NT2/D1 (cell line): ENCODE data around the gene FGF1.

Experiments
- DNase-seq: peaks from one replicate; pipeline ENCODE4 v3.0.0-alpha.2; 2011; ENCODE audit warnings: low read depth, low spot score
- H3K27me3 ChIP-seq: 2 replicates; pipeline ENCODE4 v1.6.0; 2011; ENCODE audit warnings: mild to moderate bottlenecking; ENCODE audit not compliant: insufficient read length, insufficient read depth
- H3K36me3 ChIP-seq: 2 replicates; pipeline ENCODE4 v1.6.1; 2011; ENCODE audit warnings: mild to moderate bottlenecking, low read length, mixed read lengths; ENCODE audit not compliant: insufficient read depth, insufficient read length
- H3K4me1 ChIP-seq: 2 replicates; pipeline ENCODE4 v1.5.1; 2011; ENCODE audit not compliant: insufficient read depth, insufficient read length
- H3K4me3 ChIP-seq: 2 replicates; pipeline ENCODE4 v1.5.1; 2011; ENCODE audit warnings: low read depth; ENCODE audit not compliant: insufficient read length
- H3K9ac ChIP-seq: 2 replicates; pipeline ENCODE4 v1.6.0; 2011; ENCODE audit warnings: low read depth; ENCODE audit not compliant: insufficient read length
- H3K9me3 ChIP-seq: 2 replicates; pipeline ENCODE4 v1.5.1; 2011; ENCODE audit warnings: mild to moderate bottlenecking, low read length; ENCODE audit not compliant: insufficient read depth
- SUZ12 ChIP-seq: IDR thresholded peaks from 2 replicates; pipeline ENCODE4 v1.6.1; 2011; ENCODE audit not compliant: insufficient read length, insufficient read depth; ENCODE audit errors: extremely low read depth
- YY1 ChIP-seq: IDR thresholded peaks from 2 replicates; pipeline ENCODE4 v1.6.1; 2011; ENCODE audit not compliant: insufficient read length, insufficient read depth
- ZNF274 ChIP-seq: IDR thresholded peaks from 2 replicates; pipeline ENCODE4 v1.6.1; 2011; ENCODE audit warnings: mild to moderate bottlenecking, low read depth, low read length

FGF1 gene

DNA sequence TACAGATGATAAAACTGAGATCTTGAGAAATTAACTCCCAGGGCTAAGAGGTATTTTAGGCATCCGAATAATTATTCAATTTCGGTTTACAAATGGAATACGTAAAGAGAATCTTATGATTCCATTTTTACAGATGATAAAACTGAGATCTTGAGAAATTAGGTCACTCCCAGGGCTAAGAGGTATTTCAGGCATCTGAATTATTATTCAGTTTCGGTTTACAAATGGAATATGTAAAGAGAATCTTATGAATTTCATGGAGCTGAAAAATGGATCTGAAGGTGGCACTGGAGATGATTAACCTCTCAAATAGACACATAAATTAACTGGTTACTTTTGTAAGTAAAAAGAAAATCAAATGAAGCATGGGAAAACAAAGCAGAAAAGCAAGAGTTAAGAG is 44.2 kb downstream of the FGF1 start:
- Histone ChIP-seq H3K36me3 (no peaks in the 10 kb centered on the region), H3K27me3 (no peaks in the 10 kb centered on the region), H3K4me1 (no peaks in the 10 kb centered on the region), H3K9me3 (no peaks in the 10 kb centered on the region), H3K4me3 (no peak overlapping the region), H3K9ac (no peak overlapping the region)
- TF ChIP-seq YY1: no peak
- no peak for TF ChIP-seq ZNF274
- TF ChIP-seq SUZ12: no peak
- no peak for DNase-seq

DNA sequence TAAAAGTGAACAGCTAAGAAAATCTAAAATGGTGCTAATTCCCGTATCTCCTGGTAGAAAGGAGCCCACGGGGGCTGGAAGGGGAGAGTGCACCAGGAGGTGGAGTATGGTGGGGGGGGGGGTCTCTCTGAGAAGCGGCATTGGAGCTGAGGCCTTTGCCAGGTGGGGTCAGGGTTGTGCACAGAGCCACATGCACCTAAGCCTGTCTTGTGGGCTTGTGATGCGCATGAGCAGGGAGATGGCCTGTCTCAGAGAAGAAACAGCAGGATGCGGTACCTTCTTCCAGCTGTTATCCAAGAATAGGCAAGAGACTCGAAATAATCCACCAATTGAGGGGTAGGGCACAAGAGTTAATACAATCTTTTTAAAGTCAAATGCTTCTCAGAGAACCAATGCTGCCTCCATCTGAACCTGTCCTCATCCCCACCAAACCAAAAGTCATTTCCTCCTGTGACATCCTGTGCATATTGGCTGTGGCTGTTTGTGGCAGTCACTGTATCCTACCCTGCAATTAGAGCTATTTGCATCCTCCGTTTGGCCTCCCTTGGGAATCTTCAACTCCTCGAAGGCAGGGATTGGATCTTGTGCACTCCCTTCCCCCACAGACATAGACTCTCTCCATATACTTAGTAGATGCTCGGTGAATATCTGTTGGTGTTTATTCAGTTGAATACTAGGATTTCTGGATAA is 45.4 kb downstream of the FGF1 start:
- Histone ChIP-seq H3K9ac (no peak overlapping the region), H3K4me1 (no peaks in the 10 kb centered on the region), H3K4me3 (no peak overlapping the region), H3K9me3 (no peaks in the 10 kb centered on the region), H3K27me3 (no peaks in the 10 kb centered on the region), H3K36me3 (no peaks in the 10 kb centered on the region)
- no peak for DNase-seq
- no peak for TF ChIP-seq YY1
- no peak for TF ChIP-seq SUZ12
- TF ChIP-seq ZNF274: no peak

DNA sequence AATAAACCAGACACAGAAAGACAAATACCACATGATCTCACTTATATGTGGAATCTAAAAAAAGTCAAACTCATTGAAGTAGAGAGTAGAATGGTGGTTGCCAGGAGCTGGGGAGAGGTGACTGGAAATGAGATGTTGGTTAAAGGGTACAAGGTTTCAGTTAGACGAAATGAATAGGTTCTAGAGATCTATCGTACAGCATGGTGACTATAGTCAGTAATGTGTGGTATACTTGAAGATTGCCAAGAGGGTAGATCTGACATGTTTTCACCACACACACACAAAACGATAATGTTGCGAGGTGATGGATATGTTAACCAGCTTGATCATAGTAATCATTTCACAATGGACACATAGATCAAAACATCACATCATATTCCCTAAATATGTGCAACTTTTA is 46.4 kb downstream of the FGF1 start:
- DNase-seq: no peak

DNA sequence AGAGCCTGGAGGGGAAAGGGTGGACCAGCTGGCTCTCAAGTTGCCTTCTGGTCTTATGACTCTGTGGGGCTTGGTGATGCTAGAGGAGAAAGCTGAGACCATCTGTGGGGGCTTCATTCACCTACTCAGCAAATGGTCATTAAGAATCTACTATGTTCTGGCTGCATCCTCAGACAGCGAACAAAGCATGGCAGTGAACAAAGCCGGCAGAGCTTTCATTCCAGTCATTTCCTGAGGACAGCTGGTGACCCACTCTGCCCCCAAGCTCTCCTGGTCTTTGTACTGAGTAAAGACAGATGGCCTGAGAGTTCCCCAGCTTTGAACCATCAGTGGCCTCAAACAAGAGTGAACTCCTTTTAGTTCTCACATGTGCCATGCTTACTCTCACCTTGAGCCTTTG is 48.0 kb downstream of the FGF1 start:
- no peaks in the 10 kb centered on the region for H3K4me1 ChIP-seq
- H3K4me3 ChIP-seq: no peak overlapping the region
- DNase-seq: no peak
- TF ChIP-seq YY1 (no peak), ZNF274 (no peak), SUZ12 (no peak)
- H3K27me3 ChIP-seq: no peaks in the 10 kb centered on the region
- H3K36me3 ChIP-seq: no peaks in the 10 kb centered on the region
- H3K9ac ChIP-seq: no peak overlapping the region
- no peaks in the 10 kb centered on the region for H3K9me3 ChIP-seq

More for the DNA sequence above, 46.4 kb downstream of the FGF1 start:
- Histone ChIP-seq H3K27me3 (no peaks in the 10 kb centered on the region), H3K9me3 (no peaks in the 10 kb centered on the region), H3K4me1 (no peaks in the 10 kb centered on the region), H3K4me3 (no peak overlapping the region), H3K9ac (no peak overlapping the region), H3K36me3 (no peaks in the 10 kb centered on the region)
- TF ChIP-seq ZNF274 (no peak), SUZ12 (no peak), YY1 (no peak)

DNA sequence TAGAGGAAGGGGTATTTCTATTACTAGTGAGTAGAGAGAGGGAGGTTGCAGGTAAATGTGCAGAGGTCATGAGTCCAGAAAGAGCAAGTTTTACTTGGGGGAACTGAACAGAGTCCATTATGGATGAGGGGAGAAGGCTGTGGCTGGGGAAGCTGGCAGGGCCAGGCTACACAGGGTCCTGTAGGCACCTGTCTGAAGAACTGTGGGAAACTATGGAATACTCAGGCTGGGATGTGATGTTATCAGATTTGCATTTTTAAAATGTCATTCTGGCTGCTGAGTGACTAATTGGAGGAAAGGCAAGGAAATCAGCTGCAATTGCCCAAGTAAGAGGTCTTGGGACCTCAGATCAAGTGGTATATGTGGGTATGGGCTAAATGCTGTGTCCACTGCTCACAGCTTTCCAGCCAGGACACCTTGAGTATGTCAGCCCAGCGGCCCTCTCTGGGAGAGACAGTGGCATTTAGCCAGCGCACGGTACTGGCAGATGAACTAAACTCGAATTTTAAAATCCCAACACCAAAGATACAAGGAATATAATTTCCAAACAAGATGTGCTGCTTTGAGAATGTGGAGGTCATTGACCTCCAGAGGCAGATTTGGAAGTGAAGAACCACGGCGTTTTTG is 49.1 kb downstream of the FGF1 start:
- H3K36me3 ChIP-seq: no peaks in the 10 kb centered on the region
- no peak for TF ChIP-seq SUZ12
- TF ChIP-seq YY1: no peak
- no peak for TF ChIP-seq ZNF274
- H3K4me3 ChIP-seq: no peak overlapping the region
- H3K27me3 ChIP-seq: no peaks in the 10 kb centered on the region
- no peaks in the 10 kb centered on the region for H3K9me3 ChIP-seq
- H3K4me1 ChIP-seq: no peaks in the 10 kb centered on the region
- no peak overlapping the region for H3K9ac ChIP-seq
- DNase-seq: no peak

DNA sequence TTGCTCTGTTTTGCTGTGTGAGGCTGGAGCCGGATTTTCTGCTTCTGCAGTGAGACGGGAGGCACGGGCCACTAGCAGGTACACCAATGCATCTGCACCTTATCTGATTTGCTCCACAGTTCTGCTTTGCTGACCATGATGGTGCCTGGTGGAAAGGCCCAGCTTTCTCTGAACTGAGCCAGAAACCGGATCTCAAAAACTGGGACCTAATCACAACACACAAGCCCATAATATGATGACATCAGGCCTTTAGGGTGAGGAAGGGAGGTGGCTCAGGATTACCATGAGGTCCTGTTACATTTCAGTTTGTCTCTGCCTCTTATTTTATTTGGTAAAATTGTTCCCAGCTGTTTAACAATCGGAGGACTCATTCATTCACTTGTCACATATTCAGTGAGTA is 49.8 kb downstream of the FGF1 start:
- Histone ChIP-seq H3K9me3 (no peaks in the 10 kb centered on the region), H3K4me3 (no peak overlapping the region), H3K27me3 (no peaks in the 10 kb centered on the region), H3K4me1 (no peaks in the 10 kb centered on the region), H3K9ac (no peak overlapping the region), H3K36me3 (no peaks in the 10 kb centered on the region)
- DNase-seq: no peak
- TF ChIP-seq SUZ12: no peak
- TF ChIP-seq ZNF274: no peak
- TF ChIP-seq YY1: no peak

DNA sequence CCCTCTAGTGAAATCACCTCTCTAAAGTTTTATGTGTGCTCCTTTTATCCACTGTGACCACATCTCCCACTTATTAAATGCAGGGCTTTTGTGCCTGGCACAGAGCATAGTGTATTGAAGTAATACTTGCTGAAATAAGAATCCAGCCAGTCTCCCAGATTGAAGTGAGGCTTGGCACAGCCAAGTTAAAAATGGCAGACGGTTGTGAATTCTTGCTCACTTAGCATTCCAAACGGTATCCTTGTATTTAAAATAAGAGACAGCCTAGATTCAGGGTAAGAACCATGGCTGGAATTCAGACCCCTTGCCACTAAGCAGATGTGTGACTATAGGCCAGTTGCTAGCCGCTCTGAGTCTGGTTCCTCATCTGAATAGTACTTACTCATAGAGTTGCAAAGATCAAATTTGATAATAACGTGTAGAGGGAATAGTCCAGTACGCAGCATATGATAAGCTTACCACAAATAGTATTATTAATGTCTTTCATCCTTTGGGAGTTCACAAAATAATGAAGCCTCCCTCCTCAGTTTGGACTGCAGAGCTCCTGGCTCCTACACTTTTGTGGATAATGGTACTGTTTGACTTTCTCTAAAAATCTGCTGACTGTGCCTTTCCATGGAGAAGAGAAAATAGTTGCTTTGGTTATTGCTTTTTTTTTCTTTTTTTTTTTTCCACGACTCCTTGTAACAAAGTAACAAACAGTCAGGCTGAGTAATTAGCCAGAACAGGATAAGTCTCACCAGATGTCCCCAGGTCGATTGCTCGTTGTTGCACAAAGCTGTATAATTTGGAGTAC is 51.5 kb downstream of the FGF1 start:
- Histone ChIP-seq H3K4me1 (no peaks in the 10 kb centered on the region), H3K27me3 (no peaks in the 10 kb centered on the region), H3K9ac (no peak overlapping the region), H3K4me3 (no peak overlapping the region), H3K9me3 (no peaks in the 10 kb centered on the region), H3K36me3 (no peaks in the 10 kb centered on the region)
- TF ChIP-seq ZNF274 (no peak), SUZ12 (no peak), YY1 (no peak)
- DNase-seq: no peak
